DMS53 (cell line): ENCODE measurements around the gene SSU72.
"Not testable (repeated sequence)": the region's sequence is repeated elsewhere in the genome, so short reads cannot be mapped to it uniquely, and the experiment has no call there.

Source experiments
- DNase-seq: peaks from one replicate; lab custom pipeline; 2025; lab: John Stamatoyannopoulos, UW

Gene SSU72

DNA sequence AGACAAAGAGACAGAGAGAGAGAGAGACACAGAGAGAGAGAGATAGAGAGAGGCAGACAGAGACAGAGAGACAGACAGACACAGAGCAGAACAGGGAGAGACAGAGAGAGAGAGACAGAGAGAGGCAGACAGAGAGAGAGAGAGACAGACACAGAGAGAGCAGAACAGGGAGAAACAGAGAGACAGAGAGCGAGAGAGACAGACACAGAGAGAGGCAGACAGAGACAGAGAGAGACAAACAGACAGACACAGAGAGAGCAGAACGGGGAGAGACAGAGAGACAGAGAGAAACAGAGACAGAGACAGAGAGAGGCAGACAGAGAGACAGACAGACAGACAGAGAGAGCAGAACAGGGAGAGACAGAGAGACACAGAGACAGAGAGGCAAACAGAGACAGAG is 20.7 kb upstream of the SSU72 start:
- DNase-seq = not testable (repeated sequence)

DNA sequence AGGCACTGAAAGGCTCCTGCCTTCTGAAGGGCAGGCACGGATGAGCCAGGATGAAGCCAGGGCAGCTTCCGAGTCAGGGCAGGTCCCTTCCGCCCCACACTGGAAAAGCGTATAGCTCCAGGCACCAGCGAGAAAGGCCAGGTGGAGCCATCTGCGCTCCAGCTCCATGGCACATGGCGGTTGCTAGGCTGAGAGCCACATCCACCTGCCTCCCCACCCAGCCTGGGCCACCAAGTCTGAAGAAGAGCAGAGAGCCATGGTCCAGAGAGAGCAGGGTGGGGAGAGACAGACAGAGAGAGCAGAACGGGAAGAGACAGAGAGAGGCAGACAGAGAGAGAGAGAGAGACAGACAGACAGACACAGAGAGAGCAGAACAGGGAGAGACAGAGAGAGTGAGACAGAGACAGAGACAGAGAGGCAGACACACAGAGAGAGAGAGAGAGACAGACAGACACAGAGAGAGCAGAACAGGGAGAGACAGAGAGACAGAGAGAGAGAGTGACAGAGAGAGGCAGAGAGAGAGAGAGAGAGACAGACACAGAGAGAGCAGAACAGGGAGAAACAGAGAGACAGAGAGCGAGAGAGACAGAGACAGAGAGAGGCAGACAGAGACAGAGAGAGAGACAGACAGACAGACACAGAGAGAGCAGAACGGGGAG is 20.1 kb upstream of the SSU72 start:
- peak; percentile 95 for DNase-seq

DNA sequence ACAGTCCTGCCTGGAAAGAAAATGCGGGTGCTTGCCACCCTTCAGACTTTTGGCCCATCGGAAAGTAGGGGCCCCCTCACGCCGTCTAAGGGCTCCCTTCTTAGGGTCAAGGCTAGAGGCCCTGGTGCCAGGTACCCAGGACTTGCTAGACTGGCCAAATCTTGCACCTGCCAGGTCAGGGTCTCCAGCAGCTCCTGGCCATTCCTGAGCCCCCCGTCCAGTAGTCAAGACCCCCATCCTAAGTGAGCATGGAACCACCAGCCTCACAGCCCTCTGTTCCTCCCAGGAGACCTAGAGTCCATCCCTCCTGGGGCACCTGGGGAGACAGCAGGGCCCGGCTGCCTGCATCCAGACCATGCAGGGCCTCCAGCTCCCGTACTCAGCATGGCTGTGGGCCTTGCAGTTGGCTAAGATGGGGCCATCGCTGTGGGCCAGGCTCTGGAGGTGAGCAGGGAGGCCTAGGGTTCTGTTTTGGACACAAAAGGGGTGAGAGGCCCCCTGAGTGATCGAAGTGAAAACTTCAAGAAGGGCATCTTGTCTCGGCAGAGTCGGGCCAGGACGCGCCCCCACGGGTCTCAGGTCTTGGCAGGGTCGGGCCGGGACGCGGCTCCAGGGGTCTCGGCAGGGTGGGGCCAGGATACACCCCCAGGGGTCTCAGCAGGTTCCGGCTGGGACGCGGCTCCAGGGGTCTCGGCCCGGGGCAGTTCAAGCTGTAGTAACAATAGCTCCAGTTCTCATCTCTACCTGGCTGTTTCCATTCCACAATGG is 19.4 kb upstream of the SSU72 start:
- no peak for DNase-seq

DNA sequence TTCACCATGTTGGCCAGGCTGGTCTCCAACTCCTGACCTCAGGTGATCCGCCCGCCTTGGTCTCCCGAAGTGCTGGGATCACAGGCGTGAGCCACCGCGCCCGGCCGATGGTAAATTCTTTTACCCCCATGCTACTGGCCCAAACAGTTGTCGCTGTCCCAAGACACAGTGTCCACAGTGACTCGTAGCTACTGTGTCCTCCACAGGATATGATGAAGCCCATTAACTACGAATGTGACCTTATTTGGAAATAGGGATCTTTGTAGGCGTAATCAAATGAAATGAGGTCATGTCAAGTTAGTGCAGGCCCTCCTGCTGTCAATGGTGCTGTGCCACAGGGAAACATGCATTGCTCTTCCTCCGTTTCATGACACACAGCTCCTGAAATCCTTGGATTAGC is 16.8 kb upstream of the SSU72 start:
- peak; percentile 57 for DNase-seq

DNA sequence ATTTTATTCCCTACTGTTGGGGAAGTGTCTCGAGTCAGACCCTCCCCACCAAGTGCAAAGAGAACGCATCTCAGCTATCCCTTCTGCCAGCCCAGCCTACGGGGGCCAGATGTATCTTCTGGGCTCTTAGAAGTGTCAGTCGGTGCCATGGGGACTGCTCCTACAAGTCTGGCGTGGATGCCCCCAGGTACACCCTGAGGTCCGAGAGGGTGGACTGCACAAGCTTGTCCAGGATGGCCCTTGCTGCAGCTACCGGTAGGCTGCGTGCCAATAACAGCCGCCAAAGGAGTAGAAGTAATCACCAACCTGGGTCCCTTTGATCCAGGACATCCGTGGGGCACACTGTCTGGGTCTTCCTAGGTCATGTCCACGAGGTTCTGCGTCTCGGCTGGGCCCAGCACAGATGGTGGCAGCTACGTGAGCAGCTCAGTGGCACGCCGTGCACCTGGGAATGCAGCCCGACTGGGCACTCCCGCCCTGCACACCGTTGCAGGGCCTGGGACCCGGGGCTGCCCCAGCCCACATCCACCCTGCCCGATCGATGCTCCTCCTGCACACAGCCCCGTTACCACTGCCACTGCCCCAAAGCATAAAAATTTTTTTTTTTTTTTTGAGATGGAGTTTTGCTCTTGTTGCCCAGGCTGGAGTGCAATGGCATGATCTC is 8.8 kb upstream of the SSU72 start:
- no peak for DNase-seq

DNA sequence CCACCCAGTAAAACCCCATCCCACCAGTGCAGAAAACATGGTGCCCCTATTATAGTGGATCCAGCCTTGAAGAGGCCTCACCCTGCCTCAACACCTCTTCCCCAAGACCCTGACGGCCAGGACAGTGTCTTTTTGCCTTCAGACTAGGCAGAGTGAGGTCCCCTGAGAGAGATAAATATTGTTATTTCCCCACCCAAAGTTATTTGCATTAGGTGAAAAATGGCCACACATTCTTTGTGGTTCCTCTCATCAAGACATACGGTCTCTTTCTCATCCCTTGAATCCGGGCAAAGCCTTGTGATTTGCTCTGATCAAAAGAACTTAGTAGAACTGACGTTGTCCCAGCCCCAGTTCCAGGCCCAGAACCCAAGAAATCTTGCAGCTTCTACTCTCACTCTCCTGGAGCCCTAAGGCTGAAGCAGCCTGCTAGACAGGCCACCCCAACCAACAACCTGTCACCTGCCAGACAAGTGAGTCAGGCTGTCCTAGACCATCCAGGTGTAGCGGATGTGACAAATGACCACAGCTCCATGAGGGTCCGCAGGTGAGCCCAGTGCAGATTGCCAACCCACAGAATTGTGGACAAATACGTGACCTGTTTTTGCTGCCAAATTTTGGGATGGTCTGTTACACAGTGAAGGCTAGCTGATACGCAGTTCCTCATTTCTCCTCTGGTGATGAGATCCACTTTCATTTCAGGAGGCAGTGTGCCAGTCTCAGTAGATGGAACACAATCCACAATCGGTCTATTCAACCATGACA is 8.1 kb upstream of the SSU72 start:
- no peak for DNase-seq

DNA sequence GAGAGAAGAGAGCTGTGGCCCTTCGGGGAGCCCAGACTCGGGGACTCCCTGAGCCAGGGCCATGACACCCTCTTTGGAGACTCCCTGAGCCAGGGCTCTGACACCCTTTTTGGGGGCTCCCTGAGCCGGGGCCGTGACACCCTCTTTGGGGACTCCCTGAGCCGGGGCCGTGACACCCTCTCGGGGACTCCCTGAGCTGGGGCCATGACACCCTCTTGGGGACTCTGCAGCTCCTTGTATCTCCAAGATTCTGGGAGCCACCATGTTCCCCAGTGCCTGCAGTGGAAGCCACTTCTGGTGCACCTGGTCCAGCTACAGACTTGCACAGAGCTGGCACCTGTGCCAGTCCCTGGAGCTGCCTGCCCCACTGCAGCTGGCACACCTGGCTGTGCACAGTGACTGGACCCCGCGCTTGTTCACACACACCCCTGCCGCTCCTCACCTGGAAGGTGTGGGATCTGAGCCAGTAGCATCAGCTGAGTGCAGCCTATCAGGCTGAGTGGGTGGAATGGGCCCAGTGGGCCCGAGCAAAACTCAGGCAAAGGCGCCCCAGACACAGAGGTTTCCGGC is 3.8 kb upstream of the SSU72 start:
- DNase-seq = no peak

DNA sequence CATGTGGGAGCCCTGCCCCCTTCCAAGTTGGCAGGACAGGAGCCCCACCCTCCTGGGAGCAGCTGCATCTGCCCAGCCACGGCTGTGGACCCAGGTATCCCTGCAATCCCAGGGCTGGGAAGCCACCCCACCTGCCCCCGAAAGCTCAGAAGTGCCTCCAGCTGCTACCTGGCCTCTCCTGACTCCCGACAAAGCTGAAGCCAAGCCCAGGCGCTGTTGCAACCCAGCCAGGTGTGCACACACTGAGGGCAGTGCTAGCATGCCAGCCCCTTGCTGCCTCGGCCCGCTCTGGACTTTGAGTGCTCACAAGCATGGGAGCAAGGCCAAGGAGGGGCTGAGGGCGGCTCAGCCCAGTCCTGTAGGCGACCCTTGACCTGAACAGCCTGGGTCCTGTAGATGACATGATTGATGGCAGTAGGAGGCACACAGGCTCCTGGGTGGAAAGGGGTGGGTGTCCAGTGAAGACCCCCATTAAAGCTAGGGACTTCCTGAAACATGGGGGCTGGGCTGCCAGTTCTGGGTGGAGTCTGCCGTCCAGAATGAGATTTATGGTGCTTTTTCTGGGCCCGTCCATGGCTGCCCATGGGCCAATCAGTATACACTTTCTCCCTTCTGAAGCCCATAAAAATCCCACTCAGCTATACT is 2.8 kb upstream of the SSU72 start:
- peak; percentile 67 for DNase-seq

DNA sequence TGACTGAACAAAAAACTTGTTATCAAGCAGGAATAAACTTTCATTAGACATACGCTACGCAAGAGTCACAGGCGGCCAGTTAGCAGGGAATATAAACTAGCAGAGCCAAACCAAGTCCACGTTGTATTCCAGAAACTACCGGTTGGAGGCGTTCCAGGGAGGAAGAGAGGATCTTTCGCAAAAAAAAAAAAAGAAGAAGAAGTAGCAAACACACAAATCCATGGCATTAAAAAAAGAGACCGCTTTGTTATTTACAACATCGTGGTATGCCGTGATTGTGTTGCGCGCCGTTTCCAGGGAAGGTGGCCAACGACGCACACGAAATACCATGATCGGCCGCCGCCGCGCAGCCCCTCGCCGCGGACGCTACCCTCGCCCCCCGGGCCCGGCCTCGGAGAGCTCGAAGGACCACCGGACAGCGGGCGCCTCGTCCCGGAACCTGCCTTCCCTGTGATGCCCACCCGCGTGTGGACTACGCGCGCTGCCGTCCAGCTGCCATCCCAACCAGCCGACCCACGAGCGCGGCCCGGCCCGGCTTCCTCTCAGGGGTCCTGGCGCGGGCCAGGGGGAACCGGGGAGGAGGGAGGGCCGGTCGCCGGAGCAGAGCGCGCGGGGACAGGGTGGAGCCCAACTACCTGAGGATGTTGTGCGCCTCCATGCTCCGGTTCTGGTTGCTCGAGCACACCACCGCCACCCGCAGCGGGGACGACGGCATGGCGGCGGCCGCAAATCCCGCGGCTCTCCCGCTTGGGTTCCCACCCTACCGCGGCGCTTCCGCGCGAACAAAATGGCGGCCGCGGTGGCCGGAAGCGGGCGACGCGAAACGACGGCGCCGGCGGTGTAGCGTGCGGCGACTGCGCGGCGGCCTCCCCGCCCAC is 581 bp downstream of the SSU72 start:
- DNase-seq = peak; percentile 92

DNA sequence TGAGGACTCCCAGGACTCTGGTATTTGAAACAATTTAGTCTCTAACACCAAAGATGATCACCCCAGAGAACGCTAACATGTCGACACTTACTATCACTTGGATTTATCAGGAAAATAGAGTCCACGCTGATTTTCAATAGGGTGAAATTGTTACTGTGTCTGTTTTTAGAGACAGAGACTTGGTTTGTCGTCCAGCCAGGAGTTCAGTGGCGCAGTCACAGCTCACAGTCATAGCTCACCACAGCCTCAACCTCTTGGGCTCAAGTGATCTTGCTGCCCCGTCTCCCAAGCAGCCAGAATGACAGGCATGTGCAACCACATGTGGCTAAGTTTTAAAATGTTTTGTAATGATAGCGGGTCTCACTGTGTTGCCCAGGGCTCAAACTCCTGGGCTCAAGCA is 5.3 kb downstream of the SSU72 start:
- DNase-seq = no peak

DNA sequence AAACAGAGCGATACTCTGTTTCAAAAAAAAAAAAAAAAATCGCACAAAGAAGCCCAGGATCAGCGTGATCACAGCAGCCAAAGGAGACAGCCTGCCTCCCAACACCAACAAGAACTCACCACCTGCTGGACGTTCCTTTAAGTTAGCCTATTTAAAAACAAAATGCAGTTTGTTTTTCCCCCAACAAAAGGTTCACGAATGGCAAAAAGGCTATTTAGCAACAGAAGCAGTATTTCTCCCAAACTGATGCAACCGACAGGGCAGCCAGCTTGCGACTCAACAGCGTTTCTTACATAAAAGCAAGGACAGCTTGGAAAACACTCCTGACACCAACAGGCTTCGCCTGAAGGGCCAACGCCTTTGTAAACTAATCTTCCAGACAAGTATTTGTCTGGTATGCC is 6.8 kb downstream of the SSU72 start:
- DNase-seq = no peak

DNA sequence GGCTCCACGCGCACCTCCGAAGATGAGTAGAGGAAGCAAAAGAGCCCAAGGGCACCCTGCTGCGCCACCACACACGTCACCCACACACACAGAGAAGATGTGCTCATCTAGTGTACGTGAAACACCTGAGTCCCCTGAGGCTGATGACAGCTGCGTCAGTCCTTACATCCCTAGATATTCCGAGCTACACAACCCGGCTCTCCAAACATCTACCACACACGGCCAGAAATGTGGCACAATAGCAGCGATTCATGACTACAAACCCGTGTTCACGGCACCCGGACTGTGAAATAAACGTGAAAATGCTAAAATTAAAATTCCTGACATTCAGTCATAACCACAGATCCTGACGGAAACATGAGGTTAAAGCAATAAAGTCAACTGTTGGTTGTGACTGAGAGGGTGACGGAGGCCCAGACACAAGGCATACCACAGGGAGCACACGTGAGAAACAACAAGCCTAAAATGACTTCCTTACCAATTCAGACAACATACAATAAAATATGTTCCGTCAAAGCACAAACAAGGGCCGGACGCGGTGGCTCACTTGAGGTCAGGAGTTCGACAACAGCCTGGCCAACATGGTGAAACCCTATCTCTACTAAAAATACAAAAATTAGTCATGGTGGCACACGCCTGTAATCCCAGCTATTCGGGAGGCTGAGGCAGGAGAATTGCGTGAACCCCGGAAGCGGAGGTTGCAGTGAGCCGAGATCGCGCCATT is 7.3 kb downstream of the SSU72 start:
- no peak for DNase-seq

DNA sequence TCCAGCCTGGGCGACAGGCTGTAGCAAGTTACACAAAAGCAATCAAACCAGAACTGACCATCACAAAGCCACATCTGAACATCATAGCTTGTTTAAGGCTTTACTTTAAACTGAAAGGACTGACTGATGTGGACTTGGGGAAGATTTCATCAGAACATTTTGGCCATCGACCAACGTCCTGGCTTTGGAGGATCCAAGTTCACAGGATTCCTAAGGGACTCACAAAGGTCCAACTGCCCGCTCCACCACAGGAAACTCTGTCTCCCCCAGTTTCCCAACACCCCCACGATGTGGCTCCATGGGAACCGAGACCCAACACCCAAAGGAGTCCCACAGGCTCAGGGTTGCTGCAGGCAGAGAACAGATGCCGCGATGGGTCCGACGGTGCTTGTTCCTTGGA is 9.3 kb downstream of the SSU72 start:
- no peak for DNase-seq

DNA sequence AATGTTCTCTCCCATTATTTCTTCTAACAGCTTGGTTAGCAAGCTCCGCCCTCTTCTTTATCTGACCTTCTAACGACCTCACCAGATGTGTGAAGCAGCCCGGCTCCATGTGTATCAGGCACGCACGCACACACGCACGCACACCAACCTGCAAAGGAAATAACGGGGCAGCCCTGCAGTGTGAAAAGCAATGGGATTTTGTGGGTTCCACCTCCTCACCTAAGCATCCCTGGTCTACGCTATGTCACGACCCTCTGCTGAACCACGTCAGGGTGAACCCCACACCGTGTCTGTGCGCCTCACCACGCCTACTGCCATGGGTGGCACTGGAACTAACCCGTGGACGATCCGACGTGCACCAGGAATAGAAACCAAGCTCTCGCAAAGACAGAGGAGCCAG is 10.4 kb downstream of the SSU72 start:
- no peak for DNase-seq

DNA sequence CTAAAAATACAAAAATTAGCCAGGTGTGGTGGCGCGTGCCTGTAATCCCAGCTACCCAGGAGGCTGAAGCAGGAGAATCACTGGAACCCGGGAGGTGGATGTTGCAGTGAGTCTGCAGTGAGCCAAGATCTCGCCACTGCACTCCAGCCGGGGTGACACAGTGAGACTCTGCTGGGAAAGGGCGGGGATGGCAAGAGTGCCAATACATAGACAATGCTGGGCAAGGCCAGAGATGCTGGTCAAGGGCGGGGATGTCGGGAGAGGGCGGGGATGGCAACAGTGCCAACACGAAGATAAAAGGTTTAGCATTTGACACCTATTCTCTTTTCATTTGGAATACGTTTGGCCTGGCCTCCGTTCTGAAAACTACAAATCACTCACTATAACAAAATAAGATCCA is 11.0 kb downstream of the SSU72 start:
- no peak for DNase-seq

DNA sequence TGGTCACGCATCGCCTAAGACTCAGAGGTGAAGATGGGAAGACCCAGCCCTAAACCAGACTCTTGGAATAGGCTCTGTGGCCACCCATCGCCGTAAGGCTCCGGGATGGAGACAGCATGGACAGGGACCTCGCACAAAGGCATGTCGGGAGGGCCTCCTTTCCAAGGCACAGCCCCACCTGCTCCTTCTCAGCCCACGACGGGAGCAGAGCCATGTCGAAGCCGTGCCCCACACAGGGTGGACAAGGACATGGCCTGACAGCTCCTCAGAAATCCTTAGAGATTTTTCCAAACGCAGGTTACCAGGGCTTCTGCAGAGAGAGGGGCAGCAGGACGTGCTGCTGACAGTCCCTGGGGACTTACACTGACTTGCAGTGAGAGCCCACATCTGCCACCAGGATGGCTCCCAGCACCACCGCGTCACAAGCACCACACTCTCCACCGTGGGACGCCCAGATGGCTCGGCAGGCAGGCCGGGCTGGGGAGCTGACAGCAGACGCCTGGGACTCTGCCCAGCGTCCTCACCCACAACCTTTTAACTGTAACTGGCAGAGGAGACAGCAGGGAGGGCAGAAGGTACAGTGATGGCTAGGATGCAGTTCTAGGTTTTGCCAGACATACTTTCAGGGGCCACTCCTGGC is 12.0 kb downstream of the SSU72 start:
- DNase-seq = no peak

DNA sequence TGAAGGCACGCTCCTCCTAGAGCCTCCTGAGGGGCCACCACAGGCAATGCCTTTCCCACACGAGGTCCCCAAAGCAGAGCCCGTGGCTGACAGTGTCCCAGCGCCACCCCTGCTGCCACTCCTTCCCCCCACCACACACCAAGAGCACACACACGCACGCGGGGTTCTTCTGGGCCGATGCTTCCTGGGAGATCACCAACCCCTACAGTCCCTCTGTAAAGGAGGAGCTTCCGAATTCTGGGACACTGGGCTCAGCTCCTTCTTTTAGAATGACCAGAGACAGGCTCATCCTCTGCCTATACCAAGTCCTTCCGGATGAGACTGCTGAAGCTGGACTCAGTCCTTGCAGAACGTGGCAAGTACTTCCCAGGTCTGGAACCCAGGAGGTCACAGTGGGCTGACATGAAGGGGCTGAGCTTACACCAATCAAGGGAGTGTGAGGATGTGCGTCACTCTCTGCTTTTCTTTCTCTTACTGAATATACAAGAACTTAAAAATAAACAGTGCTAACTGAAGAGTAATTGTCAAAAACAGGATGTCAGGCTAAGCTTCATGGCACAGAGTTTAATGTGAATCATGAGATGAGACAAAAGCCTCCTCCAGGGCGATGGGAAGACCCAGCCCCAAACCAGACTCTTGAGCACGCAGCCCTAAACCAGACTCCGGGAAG is 12.7 kb downstream of the SSU72 start:
- DNase-seq = no peak

DNA sequence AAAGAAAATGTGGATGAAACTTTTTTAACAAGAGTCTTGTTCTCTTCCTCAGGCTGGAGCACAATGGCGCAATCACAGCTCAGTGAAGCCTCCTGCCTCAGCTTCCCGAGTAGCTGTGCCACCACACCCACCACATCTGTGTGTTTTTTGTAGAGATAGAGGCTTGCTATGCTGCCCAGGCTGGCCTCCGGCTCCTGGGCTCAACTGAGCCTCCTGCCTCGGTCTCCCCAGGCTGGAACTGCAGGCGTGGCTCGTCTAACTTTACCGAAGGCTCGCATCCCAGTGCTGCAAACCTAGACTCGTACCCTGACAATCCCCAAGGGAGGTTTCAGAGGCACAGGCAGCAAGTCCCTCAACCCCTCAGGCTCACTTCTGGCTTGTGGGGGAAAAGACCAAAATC is 14.5 kb downstream of the SSU72 start:
- DNase-seq = no peak

DNA sequence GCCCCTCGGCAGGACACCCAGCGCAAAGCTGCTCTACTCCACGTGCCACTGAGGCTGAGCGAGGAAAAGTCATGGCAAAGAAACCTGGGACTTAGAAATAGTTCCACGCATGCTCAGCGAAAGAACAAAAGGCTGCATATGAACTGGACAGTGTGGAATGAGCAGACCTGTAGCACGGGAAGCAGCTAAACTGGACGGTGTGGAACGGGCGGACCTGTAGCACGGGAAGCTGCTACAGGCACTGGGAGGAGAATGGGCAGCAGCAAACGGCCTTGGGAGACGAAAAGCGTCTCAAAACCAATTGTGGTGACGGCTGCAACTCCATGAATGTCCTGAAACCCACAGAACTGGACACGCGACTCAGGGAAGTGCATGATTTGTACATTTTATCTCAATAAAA is 15.6 kb downstream of the SSU72 start:
- DNase-seq = no peak
